Activated naive CD4-positive, alpha-beta T cell treated with anti-CD3 and anti-CD28 coated beads, Interleukin-2, amount 50 U/mL, for 24 hours (primary cell): ENCODE data around the gene TRPM3.

ENCODE experiments used
- H3K27ac Mint-ChIP-seq: one replicate; pipeline ENCODE4 v1.8.0; 2021; ENCODE audit warnings: mild to moderate bottlenecking, mixed read lengths
- H3K27me3 Mint-ChIP-seq: one replicate; pipeline ENCODE4 v1.8.0; 2021; ENCODE audit warnings: mixed read lengths
- H3K36me3 Mint-ChIP-seq: one replicate; pipeline ENCODE4 v1.8.0; 2021; ENCODE audit warnings: mixed read lengths
- H3K4me1 Mint-ChIP-seq: one replicate; pipeline ENCODE4 v1.8.0; 2021; ENCODE audit warnings: mixed read lengths
- H3K4me3 Mint-ChIP-seq: one replicate; pipeline ENCODE4 v1.8.0; 2021; ENCODE audit warnings: mild to moderate bottlenecking, mixed read lengths
- H3K9me3 Mint-ChIP-seq: one replicate; pipeline ENCODE4 v1.8.0; 2021; ENCODE audit warnings: mixed read lengths

Gene TRPM3

DNA sequence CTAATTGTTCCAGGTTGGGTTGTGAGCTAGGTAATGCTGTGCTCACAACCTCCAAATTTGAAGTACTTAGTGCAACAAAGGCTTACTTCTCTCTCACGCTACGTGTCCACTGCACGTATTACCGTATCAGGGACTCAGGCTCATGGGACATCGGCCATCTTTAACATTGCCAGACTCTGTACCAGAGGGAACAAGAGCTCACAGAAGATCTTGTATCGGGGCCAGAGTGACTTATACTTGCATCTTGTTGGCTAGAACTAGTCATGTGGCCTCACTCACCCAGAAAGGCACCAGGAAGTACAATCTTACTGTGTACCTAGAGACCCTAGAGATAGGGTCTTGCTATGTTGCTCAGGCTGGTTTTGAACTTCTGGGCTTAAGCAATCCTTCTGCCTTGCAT, 625.9 kb downstream of the TRPM3 start:
- H3K27ac Mint-ChIP-seq, result no peak overlapping the region

DNA sequence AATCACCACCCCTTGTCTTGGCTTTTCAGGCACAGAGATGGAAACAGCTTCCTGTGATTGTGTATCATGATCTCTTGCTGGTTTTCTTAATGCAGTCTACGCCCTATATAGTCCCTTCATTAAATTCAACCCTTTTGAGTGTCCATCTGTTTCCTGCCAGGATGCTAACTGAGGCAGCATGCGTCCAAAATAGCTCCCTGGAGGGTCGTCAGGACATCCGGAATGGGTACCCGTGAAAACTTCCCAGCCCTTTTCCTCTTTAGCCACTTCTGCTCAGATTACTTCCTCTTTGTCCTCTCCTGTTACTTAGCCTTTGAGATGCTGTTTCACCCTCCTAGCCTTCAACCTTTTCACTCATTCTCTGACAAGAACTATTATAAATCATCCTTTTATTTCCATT, 627.2 kb downstream of the TRPM3 start:
- H3K4me3 Mint-ChIP-seq, result no peak overlapping the region
- no peaks in the 10 kb centered on the region for H3K9me3 Mint-ChIP-seq
- H3K36me3 Mint-ChIP-seq, result no peaks in the 10 kb centered on the region
- H3K27me3 Mint-ChIP-seq, result peaks cover 1% of the 10 kb centered on the region
- peaks cover 32% of the 10 kb centered on the region for H3K4me1 Mint-ChIP-seq
- H3K27ac Mint-ChIP-seq, result no peak overlapping the region

More for the DNA sequence above, 625.9 kb downstream of the TRPM3 start:
- H3K27me3 Mint-ChIP-seq, result peaks cover 1% of the 10 kb centered on the region
- peaks cover 32% of the 10 kb centered on the region for H3K4me1 Mint-ChIP-seq
- H3K4me3 Mint-ChIP-seq, result no peak overlapping the region
- no peaks in the 10 kb centered on the region for H3K9me3 Mint-ChIP-seq
- no peaks in the 10 kb centered on the region for H3K36me3 Mint-ChIP-seq

DNA sequence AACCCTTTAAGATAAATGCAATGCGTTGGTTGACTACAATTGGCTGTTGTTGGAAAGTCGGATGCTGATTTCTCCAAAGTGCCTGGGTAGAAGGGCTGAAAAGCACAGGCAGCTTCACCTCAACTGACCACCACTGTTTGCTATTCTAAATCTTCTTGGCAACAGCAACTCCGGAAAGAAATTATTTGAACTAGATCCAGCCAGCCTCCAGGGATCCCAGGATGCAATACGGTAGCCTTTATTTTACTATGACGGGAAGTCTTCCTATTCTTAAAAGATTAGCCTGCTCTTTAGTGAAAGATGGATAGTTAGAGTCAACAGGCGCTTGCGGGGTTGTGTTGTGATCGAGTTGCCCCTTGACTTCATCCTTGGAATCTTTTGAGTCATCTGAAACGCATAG, 628.4 kb downstream of the TRPM3 start:
- no peaks in the 10 kb centered on the region for H3K36me3 Mint-ChIP-seq
- H3K27me3 Mint-ChIP-seq, result peaks cover 1% of the 10 kb centered on the region
- H3K4me3 Mint-ChIP-seq, result no peak overlapping the region
- H3K27ac Mint-ChIP-seq, result no peak overlapping the region
- H3K9me3 Mint-ChIP-seq, result no peaks in the 10 kb centered on the region
- peaks cover 32% of the 10 kb centered on the region for H3K4me1 Mint-ChIP-seq

DNA sequence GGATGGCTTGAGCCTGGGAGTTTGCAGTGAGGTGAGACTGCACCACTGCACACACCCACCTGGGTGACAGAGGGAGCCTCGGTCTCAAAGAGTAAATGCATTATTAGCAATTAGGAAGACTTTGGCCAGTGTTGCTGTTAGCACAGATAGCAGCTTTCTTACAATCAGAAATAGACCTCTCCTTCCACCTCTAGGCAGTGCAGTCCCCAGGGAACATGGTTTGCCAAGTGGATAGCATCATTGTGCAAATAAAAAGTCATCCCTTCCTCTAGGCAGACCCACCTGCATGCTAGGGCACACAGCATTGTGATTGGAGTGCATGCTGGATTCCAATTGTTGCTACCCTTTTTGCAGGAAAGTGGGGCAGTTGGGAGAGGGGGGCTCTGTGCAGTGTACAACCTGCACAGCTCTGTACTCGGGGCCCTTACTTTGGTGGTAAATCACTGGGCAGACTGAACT, 629.1 kb downstream of the TRPM3 start:
- Mint-ChIP-seq H3K4me1 (peaks cover 32% of the 10 kb centered on the region), H3K27ac (no peak overlapping the region), H3K27me3 (peaks cover 1% of the 10 kb centered on the region), H3K36me3 (no peaks in the 10 kb centered on the region), H3K9me3 (no peaks in the 10 kb centered on the region), H3K4me3 (no peak overlapping the region)

DNA sequence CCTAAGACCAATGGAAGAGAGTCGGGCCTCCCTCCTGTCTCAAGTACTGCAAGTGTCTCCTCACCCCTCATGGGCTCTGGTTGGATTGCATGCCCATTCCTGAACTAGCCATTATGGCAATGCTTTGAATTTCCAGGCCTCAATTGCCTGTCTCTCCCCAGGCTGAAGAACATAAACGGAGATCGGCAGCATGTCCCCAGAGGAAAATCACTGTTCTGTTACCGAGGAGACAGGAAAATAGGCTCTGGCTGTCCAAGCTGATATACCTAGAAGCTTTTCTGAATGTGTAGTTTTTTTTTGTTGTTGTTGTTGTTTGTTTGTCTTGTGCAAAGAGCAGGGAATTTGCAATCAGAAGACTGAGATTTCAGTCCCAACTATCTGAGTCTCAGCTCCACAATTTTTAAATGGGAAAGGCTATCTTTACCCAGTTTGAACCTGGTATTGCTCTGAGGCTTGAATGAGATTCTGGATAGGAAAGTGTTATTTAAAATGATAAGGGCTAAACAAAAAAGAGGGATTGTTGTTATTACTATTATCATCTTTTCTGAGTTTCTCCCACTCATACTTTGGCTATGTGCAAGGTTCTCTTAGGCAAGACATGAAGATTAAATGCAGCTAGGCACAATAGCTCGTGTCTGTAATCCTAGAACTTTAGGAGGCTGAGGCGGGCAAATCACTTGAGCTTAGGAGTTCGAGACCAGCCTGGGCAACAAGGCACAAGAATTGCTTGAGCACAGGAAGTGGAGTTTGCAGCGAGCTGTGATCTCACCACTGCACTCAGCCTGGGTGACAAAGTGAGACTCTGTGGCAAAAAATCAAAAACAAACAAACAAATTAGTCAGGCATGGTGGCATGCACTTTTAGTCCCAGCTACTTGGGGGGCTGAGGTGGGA, 629.7 kb downstream of the TRPM3 start:
- Mint-ChIP-seq H3K27ac (no peak overlapping the region), H3K9me3 (no peaks in the 10 kb centered on the region), H3K36me3 (no peaks in the 10 kb centered on the region), H3K4me1 (peaks cover 32% of the 10 kb centered on the region), H3K27me3 (peaks cover 1% of the 10 kb centered on the region), H3K4me3 (no peak overlapping the region)

DNA sequence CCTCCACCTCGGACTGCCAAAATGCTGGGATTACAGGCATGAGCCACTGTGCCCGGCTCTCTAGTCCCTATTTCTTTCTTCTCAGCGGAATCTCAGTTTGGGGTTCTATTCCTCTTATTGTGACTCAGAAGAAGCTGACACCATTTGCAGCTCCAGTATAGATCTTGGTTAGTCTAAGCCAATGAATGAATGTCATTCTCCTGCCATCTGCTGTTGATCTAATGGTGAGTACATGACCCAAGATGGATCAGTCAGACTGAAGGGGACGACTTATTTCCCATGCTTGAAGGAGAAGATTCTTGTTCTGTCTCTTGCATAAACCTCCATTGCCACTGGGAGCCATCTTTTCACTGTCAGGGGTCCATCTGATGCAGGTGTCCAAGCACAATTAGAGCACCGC, 630.9 kb downstream of the TRPM3 start:
- H3K27me3 Mint-ChIP-seq, result peaks cover 1% of the 10 kb centered on the region

DNA sequence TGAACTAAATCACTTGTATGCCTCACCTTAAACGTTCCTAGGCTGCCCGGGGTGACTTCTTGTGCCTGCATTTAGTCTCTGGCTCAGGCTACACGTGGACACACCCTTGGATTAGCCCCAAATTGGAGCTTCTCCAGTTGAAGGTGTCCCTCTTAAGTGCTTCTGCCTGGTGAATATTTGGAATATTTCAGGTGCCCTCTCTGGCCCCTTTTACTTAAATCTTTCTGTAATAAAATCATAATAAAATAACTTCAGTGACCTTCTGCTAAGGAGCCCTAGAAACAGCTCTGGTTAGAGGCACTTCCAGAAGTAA, 632.7 kb downstream of the TRPM3 start:
- Mint-ChIP-seq H3K4me3 (no peak overlapping the region), H3K27ac (no peak overlapping the region), H3K27me3 (no peaks in the 10 kb centered on the region), H3K9me3 (no peaks in the 10 kb centered on the region), H3K36me3 (no peaks in the 10 kb centered on the region), H3K4me1 (peaks cover 32% of the 10 kb centered on the region)

More for the DNA sequence above, 630.9 kb downstream of the TRPM3 start:
- Mint-ChIP-seq H3K4me3 (no peak overlapping the region), H3K36me3 (no peaks in the 10 kb centered on the region), H3K27ac (no peak overlapping the region), H3K9me3 (no peaks in the 10 kb centered on the region), H3K4me1 (peaks cover 31% of the 10 kb centered on the region)

DNA sequence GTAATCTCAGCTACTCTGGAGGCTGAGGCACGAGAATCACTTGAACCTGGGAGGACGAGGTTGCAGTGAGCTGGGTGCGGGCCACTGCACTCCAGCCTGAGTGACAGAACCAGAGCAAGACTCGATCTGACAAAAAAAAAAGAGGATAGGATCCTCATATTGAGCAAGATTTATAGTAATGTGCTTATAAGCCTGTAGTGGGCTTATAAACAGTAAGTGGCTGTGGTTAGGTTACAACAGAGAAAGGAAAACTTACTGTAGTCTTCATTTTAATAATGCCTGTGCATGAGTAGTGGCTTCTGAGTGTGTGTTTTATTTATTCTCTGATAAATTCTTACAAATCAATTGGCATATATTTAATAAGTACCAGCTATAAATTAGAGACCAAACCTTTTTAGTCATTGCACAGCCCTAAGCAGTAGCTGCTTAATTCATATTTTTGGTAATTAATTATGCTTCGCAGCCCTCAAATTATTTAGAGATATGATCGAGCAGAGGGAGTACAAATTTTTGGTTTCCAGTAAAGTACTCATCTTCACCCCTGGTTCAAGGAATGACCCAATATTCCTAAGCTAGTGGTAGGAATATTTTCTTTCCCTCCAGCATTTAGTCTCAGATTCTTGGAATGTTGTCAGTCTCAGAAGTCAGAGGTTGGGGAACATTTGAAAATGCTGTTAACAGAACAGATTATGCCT, 633.2 kb downstream of the TRPM3 start:
- Mint-ChIP-seq H3K4me3 (no peak overlapping the region), H3K36me3 (no peaks in the 10 kb centered on the region), H3K4me1 (peaks cover 35% of the 10 kb centered on the region), H3K27ac (no peak overlapping the region), H3K9me3 (no peaks in the 10 kb centered on the region), H3K27me3 (no peaks in the 10 kb centered on the region)

DNA sequence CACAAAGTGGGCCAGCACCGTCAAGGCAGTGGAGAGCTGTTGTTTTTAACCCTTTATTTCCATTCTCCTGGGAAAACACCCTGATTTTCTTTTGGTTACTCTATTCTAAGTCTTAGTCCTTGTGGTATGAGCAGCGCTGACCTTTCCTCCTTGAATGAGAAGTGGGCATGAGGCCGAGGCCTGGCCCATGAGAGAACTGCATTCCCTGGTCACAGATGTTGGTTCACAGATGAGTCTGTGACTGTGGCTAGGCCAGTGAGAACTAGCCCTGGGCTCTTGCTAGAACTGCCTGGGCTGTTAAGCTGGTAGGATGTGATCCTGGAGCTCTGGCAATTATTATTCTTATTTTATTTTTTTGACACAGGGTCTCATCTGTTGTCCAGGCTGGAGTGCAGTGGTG, 635.3 kb downstream of the TRPM3 start:
- no peak overlapping the region for H3K27ac Mint-ChIP-seq
- peaks cover 23% of the 10 kb centered on the region for H3K4me1 Mint-ChIP-seq
- no peak overlapping the region for H3K4me3 Mint-ChIP-seq
- no peaks in the 10 kb centered on the region for H3K9me3 Mint-ChIP-seq
- H3K36me3 Mint-ChIP-seq, result no peaks in the 10 kb centered on the region
- no peaks in the 10 kb centered on the region for H3K27me3 Mint-ChIP-seq

DNA sequence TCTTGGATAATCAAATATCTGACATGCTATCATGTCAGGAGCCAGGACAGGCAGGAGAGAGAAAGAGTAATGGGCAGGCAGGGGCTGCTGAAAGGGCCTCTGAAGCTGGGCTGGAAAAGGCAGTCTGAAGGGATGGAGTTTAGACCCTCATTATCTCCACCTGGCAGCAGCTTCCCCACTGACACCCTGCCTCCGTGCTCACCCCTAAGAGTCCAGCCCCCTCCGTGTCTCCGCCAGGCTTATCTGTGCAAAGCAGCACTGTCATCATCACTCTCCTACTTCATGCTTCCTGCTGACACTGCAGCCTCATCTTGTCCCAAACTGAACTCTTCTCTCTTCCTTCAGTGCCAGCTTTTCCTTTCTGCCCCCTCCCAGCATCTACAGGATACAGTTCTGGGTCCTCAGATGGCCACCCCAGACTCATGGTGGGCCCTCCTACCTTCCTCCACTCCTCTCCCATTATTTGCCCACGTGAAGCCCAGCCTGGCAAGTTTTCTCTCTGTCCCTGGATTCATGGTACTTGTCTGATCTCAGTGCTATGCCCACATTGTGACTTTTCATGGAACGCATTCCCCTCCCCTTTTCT, 636.1 kb downstream of the TRPM3 start:
- peaks cover 23% of the 10 kb centered on the region for H3K4me1 Mint-ChIP-seq

DNA sequence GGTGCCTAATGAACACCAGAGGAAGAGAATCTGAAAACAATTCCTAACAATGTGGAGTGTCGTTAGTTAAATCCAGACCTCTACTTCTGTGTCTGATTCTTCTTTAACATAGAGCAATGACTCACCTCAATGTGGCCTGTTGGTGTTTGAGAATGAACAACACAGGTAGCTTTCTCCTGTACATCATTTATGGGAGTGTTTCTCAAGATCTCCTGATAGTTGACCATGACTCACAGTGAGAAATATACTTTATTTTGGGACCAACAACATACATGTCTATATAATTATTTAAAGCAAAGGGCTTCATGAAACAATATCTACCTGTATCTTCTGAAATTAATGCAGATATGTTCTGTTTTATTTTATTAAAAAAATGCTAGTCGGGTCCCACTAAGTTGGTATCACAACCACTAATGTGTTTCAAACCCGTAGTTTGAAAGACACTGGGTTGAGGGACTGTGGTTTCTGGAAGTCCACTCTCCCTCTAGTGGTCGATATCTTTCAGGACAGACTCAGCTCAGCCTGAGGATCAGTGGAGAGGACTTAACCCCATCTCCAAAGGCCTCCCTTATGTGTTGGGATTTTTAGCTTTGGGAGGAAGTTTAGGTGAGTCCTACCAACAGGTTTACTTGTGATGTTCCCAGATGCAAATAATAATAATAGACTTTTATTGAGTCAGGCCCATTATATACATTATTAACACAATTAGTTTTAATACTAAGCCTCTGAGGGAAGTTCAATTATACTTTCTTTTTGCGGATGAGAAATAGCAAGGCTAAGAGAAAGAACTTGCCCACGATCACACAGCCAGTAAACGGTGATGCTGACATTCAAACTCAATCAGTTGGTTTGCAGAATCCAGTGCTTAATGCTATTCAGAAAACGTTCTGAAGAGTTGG, 636.9 kb downstream of the TRPM3 start:
- H3K27me3 Mint-ChIP-seq, result no peaks in the 10 kb centered on the region
- H3K27ac Mint-ChIP-seq, result no peak overlapping the region
- H3K36me3 Mint-ChIP-seq, result no peaks in the 10 kb centered on the region
- H3K9me3 Mint-ChIP-seq, result no peaks in the 10 kb centered on the region
- H3K4me3 Mint-ChIP-seq, result no peak overlapping the region
- peaks cover 23% of the 10 kb centered on the region for H3K4me1 Mint-ChIP-seq

More for the DNA sequence above, 636.1 kb downstream of the TRPM3 start:
- Mint-ChIP-seq H3K27me3 (no peaks in the 10 kb centered on the region), H3K4me3 (no peak overlapping the region), H3K9me3 (no peaks in the 10 kb centered on the region), H3K27ac (no peak overlapping the region), H3K36me3 (no peaks in the 10 kb centered on the region)

DNA sequence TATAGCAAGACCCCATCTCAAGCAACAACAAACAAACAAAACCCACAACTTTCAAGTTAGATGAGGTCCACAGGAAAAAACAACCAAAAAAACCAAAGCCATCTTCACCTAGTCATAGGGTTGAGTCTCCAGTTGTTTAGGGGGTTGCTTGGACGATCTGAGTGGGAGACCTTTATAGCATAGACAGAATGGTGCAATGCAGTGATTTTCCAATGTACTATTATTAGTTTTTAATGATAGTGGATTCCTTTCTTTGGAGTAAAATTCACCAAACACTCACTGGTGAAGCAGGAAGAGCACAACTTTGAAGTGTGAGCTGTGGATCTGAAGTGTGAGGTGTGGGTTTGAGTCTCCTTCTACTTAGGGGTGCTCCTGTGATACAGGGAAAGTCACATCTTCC, 640.0 kb downstream of the TRPM3 start:
- H3K27me3 Mint-ChIP-seq, result no peaks in the 10 kb centered on the region
- H3K4me3 Mint-ChIP-seq, result no peak overlapping the region
- H3K4me1 Mint-ChIP-seq, result peaks cover 23% of the 10 kb centered on the region
- H3K36me3 Mint-ChIP-seq, result no peaks in the 10 kb centered on the region
- no peaks in the 10 kb centered on the region for H3K9me3 Mint-ChIP-seq
- no peak overlapping the region for H3K27ac Mint-ChIP-seq

DNA sequence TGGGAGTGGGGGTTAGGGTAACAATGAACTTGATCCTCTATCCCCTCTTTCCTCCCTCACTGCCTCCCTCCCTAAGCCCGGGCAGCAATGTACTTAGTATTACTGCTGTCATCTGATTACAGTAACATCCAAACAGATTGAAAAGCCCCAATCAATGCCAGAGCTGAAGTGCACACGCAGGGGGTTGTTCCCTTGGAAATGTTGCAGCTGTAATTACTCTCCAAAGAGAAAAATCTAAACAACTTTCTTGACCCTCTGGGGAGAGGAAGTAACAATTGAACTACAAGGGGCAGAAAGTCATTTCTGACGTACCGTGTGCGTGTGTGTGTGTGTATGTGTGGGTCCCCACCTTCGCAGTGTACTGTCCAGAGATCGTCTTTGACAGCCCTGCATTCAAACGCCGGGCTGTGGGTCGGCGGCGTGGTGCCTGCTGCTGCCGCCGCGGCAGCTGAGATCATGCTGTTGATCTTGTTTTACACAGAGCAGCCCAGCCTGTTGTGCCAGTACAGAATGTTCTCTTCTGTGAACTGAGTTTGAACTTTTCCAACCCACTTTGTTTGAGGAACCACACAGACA, 640.9 kb downstream of the TRPM3 start:
- Mint-ChIP-seq H3K27ac (no peak overlapping the region), H3K4me1 (peaks cover 18% of the 10 kb centered on the region), H3K9me3 (no peaks in the 10 kb centered on the region), H3K36me3 (no peaks in the 10 kb centered on the region), H3K27me3 (no peaks in the 10 kb centered on the region), H3K4me3 (no peak overlapping the region)

DNA sequence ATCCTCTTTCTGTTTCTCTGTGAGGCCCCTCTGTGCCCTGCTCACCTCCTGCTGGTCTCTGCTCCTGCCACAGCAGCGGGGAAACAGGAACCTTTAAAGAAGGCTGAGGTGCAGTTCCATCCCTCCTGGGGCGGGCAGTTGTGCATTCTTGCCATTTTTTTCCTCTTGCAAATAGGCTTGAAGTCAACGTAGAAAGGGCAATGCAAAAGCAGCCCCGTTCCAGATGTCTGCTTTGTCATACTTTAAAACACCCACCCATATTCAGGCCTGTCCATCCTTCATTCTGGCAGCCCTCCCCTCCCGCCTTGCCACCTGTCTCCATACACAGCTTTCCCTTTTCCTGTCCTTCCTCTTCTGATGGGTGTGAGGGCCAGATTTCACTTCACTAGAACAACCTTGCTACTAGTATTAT, 641.5 kb downstream of the TRPM3 start:
- Mint-ChIP-seq H3K4me1 (peaks cover 13% of the 10 kb centered on the region), H3K9me3 (no peaks in the 10 kb centered on the region), H3K27me3 (no peaks in the 10 kb centered on the region), H3K27ac (no peak overlapping the region), H3K36me3 (no peaks in the 10 kb centered on the region), H3K4me3 (no peak overlapping the region)
